Activated naive CD4-positive, alpha-beta T cell treated with Interleukin-2 at 50 U/mL for 16 hours (primary cell): ENCODE data around the gene ALOX5AP.

Experiments
- DNase-seq: peaks from one replicate; pipeline ENCODE4 v3.0.0-alpha.2; 2020

ALOX5AP gene

GRCh38 chr13:30715372-30715756 is 20.0 kb upstream of the ALOX5AP start:
- DNase-seq, result no peak

GRCh38 chr13:30715837-30716236 is 19.5 kb upstream of the ALOX5AP start:
- DNase-seq, result no peak

DNA sequence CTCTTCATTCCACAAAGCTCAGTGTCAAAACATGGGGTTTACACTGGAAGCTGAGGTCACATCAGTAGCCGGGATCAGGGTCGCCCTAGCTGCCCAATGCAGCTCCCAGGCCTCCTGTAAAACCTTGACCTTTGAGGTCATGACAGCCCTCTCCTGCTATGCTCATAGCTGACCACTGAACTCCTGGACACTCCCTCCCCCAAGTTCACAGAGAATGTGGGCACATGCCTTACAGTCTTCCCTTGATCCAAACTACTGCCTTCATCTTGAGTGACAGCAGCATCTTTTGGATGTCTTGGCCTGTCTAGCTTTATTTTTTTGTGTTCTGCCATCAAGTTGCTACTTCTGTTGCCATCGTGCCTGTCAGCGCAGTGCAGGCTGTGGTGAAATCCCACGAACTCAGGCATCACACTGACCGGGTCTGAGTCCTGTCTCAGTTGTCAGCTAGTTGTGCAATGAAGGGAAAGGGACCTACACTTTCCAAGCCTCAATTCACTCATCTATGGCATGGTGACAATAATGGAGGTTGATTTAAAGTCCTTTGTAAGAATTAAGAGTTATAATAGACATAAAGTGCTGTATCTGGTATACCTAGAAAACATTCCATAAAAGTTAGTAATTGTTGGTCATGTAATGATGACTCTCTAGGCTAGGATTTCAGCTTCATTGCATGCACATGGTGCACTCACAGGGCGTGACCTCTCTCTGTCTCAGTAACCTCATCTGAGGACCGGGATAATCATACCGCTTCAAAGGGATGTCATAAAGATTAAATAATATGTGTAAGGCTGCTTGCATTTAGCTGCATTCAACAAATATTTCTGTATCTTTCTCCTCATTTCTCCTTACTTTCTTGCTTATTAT is 16.4 kb upstream of the ALOX5AP start:
- DNase-seq, result no peak

DNA sequence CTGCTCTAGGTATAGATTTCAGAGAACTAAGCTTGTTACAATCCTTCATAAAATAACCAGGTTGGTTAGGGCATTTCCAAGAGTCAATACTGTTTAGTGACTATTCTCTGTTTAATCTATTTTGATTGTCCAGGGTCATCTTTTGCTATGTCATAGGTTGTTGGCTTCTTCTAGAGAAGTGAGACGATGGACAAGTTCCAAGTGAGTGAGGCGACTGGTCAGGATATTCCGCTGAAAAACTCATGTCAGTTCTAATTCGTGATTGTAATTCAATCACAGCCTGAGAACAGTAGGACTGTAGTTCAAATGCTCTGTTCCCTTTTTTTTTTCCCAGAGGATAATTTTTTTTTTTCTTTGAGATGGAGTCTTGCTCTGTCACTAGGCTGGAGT is 15.8 kb upstream of the ALOX5AP start:
- DNase-seq, result no peak

- no peak for DNase-seq
These were observed 15.0 kb upstream of the ALOX5AP start for GRCh38 chr13:30720172-30720869.

GRCh38 chr13:30721936-30722335 is 13.4 kb upstream of the ALOX5AP start:
- DNase-seq, result no peak

DNA sequence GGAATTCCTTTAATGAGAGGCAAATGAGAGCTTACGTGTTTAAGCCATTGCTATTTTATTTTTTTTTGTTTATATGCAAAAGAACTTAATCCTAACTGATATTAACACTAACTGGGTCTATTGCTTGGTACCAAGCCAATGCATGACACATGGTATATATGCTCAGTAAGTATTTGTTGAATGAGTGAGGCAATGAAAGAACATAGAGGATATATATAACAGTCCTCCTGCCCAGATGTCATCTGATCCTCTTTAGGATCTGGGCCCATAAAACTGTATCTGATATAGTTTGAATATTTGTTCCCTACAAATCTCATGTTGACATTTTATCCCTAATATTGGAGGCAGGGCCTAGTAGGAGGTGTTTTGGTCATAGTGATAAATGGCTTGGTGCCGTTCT is 13.0 kb upstream of the ALOX5AP start:
- DNase-seq, result no peak

DNA sequence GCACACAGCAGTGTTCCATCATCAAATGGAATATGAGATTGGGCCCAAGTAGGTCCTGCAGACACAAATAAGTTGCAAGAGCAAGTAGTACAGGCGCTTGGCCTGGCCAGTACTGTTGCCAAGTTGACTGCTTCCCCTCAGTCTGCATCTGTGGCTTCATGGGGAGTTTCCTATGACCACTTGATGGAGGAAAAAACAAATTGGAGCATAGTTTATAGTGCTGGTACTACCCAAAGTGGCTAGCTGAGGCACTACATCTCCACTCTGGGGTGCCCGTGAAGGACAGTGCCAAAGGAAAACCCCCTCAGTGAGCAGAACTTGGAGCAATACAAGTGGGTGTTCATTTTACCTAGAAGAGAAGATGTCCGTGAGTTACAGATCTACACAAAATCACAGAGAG is 10.6 kb upstream of the ALOX5AP start:
- no peak for DNase-seq

GRCh38 chr13:30725326-30726085 is 9.8 kb upstream of the ALOX5AP start:
- no peak for DNase-seq

GRCh38 chr13:30726192-30726591 is 9.2 kb upstream of the ALOX5AP start:
- no peak for DNase-seq

GRCh38 chr13:30727491-30728355 is 7.6 kb upstream of the ALOX5AP start:
- DNase-seq, result no peak

- DNase-seq, result no peak
These were observed 5.5 kb upstream of the ALOX5AP start for GRCh38 chr13:30729801-30730200.

- no peak for DNase-seq
These were observed 4.8 kb upstream of the ALOX5AP start for GRCh38 chr13:30730526-30730925.

GRCh38 chr13:30731361-30732045 is 3.8 kb upstream of the ALOX5AP start:
- no peak for DNase-seq

DNA sequence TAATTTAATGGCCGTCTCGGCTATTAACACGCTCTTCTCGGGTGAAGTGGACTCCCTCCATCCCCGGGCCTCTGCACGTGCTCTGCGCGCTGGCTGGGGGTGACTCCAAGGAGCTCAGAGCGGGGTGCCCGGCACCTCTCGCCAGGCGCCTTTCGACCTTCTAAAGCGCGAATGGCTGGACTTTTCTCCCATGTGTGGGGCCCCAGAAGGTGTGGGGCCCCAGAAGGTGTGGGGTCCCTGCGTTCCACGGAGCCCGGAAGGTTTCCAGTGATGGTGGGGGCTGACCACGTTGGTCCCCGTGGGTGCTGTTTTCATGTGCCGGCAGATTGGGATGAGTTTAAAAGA is 3.3 kb upstream of the ALOX5AP start:
- no peak for DNase-seq

GRCh38 chr13:30734439-30734838 is 904 bp upstream of the ALOX5AP start:
- no peak for DNase-seq

DNA sequence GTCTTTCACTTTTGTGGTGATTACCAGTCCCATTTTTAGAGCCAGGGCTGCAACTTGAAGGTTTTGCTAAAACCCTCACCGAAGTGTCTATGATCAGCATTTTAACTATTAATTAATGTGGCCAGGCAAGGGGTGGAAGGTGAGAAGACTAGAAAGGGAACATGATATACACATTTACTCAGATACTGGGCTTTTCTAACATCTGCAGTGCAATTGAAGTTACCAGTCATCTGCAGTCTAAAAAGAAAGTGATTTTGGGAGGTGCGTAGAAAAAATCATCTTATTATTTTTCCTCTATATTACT is 481 bp downstream of the ALOX5AP start:
- DNase-seq, result no peak

DNA sequence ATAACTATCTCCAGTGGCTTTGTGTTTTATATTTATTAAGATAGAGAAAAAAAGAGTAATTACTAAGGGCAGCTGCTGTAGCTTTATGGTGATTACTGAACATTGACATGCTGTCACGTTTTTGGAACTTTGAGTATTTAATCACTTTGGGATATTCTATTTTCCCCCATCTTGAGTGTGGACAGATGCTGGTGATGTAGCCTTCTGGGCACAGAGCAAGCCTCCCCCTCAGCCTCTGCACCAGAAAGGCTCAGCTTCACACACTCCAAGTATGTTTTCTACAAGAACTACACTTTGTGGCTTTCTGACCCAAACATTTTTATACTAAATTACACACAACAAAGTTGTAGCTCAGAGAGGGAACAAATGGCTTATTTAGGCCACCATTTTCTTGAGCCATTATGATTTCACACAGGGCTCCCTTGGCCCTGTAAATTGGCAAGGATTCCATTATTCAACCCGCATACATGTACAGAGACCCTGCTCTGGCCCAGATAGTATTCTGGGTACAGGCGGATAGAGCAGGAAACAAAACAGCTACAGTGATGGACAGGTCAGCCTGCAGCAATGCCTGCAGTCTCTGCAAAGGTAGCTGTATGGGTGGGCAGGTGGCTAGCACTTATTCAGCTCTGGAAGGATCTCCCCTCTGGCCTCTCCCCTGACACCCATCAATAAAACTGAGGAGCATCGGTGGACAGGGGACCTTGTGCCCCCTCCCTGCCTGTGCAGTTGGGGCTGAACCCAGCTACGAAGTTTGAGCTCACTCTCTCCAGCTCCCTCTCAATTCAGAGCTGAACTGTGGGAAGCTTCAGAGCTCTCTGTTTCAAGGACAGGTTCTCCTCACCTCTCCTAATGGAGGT is 1.3 kb downstream of the ALOX5AP start:
- no peak for DNase-seq

DNA sequence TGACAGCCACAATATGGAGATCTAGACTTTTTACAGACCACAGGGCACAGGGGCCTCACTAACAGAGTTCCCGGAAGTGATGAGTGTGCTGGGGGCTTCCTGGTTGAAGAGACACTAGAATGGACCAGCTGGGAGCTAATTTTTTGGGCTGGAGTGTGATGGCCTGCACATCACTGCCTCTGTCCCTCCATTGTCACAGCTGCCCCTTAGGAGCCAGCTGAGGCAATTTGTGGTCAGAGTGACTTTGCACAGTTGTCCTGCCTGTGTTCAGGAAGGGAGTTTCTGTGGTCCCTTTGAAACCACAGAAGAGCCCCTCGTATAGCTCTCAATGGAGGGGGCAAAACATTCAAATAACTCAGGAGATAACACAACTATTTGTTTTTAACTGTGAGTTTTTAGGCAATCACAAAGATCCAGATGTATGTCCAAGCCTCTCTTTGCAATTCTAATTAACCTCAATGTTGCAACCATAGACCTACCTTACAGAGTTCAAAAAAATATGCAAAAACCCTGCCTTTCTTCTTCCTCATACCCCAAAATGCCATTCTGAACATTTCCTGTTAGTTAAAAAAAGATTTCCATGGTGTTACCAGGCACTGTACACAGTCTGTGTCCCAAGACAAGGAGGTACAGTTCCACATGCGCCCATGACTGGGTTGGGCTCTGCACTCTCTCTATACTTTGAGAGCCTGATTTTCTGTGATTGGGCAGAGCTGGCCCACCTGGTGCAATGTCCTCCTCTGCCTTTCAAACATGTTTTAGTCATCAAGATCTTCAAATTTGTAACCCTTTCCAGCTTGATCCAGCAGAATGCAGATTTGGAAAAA is 2.4 kb downstream of the ALOX5AP start:
- DNase-seq, result no peak

- DNase-seq, result no peak
These were observed 3.3 kb downstream of the ALOX5AP start for GRCh38 chr13:30738526-30739236.
